ES-I3 (cell line): ENCODE results near the gene TPPP.

Experiments used
- H3K36me3 ChIP-seq: 2 replicates; pipeline ENCODE4 v1.6.1; 2013; ENCODE audit warnings: mild to moderate bottlenecking, low read length, control low read depth, moderate library complexity; ENCODE audit not compliant: insufficient read depth
- H3K4me1 ChIP-seq: 2 replicates; pipeline ENCODE4 v1.6.1; 2013; ENCODE audit warnings: mild to moderate bottlenecking, control low read depth, low read length; ENCODE audit not compliant: insufficient read depth
- H3K9ac ChIP-seq: 2 replicates; pipeline ENCODE4 v1.6.1; 2013; ENCODE audit warnings: low read depth, mild to moderate bottlenecking, low read length, moderate library complexity
- H3K9me3 ChIP-seq: 2 replicates; pipeline ENCODE4 v1.6.1; 2013; ENCODE audit warnings: mild to moderate bottlenecking, low read length, moderate library complexity; ENCODE audit not compliant: control insufficient read depth, insufficient read depth

Gene TPPP

DNA sequence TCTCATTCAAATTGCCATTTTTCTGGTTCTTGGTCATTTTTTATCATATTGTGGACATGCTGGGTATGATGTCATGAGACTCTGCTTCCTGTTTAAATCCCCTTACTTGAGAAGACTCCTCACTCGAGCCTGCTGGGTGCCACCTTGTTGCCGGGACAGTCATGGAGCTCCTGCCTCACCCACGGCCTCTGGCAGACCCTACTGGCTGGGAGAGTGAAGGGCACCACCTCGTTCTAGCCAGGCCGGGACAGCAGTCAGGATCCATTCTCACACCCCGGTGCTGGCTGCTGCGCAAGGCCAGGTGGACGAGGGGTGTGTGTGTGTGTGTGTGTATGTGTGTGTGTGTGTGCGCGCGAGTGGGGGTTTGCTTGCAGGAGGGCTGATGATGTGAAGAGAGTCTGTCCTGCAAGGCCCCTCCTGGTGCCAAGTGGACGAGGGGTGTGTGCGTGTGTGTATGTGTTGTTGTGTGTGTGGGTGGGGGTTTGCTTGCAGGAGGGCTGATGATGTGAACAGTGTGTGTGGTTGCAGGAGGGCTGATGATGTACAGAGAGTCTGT lies 76.6 kb downstream of the TPPP start:
- Histone ChIP-seq H3K4me1 (no peaks in the 10 kb centered on the region), H3K9me3 (no peaks in the 10 kb centered on the region), H3K36me3 (peaks cover 10% of the 10 kb centered on the region; the same call in 1 of the 2 replicates), H3K9ac (no peak overlapping the region)

DNA sequence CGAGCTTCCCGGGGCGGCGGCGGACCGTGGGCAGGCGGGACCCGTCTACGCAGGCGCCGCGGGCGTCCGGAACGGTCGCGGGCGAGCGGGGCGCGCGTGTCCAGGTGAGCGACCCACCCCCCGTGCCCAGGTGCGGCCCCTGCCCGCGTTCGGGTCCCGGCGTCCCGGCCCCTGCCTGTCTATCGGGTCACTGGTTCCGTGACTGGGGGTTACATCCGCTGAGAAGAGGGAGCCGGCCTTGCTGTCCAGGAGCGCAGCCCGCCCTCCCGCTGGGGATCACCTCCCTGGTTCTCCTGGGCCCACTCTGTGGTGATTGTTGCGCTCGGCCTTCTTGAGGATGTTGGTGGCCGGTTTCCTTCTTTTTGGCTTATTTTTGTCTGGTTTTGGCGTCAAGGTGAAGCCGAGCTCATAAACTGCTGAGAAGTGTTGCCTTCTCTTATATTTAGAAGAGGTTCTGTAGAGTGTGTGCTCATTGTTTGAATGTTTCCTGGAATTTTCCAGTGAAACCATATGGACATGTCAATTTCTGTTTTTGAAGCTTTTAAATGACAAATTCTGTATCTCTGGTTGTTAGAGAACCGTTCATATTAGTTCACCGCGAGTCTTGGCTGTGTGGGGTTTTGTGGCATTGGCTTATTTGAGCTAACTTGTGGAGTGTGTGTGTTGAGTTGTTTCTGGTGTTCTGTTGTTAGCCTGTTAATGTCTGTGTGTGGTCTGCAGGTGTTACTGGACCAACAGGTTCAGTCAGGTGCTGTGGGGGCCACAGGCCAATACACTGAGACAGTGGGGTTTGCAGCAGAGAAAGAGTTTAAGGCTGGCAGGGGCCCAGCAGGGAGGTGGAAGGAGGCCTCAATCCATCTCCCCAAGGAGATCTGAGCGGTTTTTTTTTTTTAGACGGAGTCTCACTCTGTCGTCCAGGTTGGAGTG lies 80.4 kb downstream of the TPPP start:
- no peaks in the 10 kb centered on the region for H3K9me3 ChIP-seq
- no peaks in the 10 kb centered on the region for H3K36me3 ChIP-seq
- peak overlapping the region; percentile 64 for H3K9ac ChIP-seq
- H3K4me1 ChIP-seq, result no peaks in the 10 kb centered on the region

DNA sequence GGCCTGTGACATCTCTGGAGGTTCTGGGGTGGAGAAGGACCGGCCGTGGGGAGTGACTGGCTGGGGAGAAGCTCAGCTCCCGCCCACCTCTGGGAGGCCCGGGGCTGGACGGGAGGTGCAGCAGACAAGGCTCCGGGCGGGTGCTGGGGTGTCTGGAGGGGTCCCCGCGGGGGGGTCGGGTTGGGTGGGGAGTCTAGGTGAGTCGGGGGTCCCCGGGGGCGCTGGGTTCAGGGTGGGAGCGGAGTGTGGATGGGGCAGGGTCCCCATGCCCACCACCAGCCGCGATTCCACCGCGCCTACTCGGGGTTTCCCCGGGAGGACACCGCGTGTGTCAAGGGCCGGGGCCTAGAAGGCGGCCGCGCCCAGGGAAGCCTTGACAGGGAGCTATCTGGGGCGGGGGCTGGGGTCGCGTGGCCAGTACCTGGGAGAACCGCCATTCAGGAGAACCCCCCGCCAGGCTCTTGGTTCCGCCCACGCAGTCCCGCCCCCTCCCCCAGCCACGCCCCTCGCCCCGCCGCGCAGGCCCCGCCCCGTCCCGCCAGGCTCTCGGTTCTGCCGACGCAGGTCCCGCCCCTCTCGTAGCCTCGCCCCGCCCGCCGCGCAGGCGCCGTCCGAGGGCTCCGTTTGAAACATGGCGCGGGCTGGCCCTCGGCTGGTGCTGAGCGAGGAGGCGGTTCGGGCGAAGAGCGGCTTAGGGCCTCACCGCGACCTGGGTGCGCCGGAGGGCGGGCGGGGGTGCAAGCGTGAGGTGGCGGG lies 81.2 kb downstream of the TPPP start, which contains the start of gene CEP72:
Gene CEP72, plus strand, starts transcription at position 610 of the 756 bp plus-strand sequence. Its CDS starts 22 bp downstream, at position 632.
- no peaks in the 10 kb centered on the region for H3K36me3 ChIP-seq
- no peaks in the 10 kb centered on the region for H3K9me3 ChIP-seq
- H3K9ac ChIP-seq, result peak within 1 kb of the TSS; percentile 79
- no peaks in the 10 kb centered on the region for H3K4me1 ChIP-seq

DNA sequence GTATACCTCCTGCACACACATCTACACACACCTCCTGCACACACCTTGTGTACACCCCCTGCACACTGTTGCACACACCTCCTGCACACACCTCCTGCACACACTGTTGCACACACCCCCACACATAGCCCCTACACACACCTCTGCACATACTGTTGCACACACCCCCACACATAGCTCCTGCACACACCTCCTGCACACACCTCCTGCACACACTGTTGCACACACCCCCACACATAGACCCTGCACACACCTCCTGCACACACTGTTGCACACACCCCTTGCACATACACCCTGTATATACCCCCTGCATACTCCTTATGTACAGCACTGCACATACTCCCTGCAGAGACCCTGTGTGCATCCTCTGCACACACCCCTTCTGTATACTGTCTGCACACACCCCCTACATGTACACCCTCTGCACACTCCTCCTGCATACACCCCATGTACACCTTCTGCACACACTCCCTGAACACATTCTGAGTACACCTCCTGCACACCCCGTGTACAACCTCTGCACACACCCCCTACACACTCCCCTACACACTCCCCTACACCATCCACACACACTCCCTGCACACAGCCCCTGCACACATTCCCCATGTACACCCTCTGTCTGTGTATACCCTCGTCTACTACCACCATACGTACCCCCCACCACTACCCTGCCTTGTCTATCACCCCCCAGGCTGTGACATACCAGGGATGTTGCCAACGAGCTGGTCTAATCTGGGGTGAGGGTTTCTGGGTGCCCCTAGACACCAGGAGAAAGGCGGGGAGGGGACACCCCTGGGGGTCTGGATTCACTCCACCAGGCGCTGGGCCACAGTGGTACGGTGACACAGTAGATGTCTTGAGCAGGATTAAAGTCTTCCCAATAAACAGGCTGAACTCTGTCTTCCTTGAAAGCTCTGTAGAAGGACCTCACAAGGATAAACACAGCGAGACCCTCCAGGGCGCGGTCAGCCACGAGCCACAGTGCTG lies 82.1 kb downstream of the TPPP start:
- Histone ChIP-seq H3K9ac (peak overlapping the region; percentile 79; the same call in 1 of the 2 replicates), H3K4me1 (no peaks in the 10 kb centered on the region)

DNA sequence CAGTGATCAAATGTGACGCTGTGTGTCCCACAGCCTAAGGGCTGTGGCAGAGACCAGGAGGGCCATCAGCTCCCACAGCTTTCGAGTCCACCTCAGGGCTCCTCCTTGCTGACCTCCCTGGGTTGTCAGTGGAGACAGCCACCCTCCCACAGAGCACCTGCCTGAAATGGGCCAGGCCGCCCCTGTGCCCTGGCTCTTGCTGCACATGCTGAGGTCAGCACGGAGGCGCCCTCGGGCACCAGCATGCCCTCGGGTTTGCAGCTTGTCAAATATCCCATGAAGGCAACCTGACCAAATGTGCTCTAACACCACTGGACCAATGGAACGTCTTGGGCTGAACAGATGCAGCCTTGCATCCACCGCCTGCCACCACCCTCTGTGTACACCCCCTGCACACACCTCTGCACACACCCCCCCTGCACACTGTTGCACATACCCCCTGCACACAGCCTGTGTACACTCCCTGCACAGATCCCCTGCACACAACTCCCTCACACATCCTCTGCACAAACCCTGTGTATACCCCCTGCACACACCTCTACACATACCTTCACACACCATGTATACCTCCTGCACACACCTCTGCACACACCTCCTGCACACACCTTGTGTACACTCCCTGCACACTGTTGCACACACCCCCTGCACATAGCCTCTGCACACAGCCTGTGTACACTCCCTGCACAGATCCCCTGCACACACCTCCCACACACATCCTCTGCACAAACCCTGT lies 83.0 kb downstream of the TPPP start:
- Histone ChIP-seq H3K9me3 (no peaks in the 10 kb centered on the region), H3K4me1 (no peaks in the 10 kb centered on the region)

More for the DNA sequence above, 82.1 kb downstream of the TPPP start:
- H3K9me3 ChIP-seq, result no peaks in the 10 kb centered on the region
- no peaks in the 10 kb centered on the region for H3K36me3 ChIP-seq

More for the DNA sequence above, 83.0 kb downstream of the TPPP start:
- no peaks in the 10 kb centered on the region for H3K36me3 ChIP-seq
- no peak overlapping the region for H3K9ac ChIP-seq
